WI38 (cell line): Measurements from ENCODE around the gene SCTR.

ENCODE experiments used
- H3K4me3 ChIP-seq: 2 replicates; pipeline ENCODE4 v1.5.1; 2011; ENCODE audit warnings: low read depth, mild to moderate bottlenecking, control low read depth, low read length
- CTCF ChIP-seq: IDR thresholded peaks from 2 replicates; pipeline ENCODE4 v1.5.1; 2012; ENCODE audit warnings: low read depth, mild to moderate bottlenecking, control low read depth, low read length

The SCTR gene

DNA sequence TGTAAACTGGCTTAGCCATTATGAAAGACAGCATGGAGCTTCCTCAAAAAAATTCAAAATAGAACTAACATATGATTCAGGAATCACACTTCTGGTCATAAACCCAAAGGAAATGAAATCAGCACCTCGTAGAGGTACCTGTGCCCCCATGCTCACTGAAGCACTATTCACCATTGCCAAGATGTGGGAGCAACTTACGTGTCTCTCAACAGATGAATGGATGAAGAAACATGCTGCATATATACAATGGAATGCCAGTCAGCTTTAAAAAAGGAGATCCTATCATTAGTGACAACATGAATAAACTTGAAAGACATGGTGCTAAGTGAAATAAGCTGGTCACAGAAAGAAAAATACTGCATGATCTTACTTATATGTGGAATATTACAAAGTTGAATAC, 8.2 kb downstream of the SCTR start:
- no peak for TF ChIP-seq CTCF
- no peak overlapping the region for H3K4me3 ChIP-seq

DNA sequence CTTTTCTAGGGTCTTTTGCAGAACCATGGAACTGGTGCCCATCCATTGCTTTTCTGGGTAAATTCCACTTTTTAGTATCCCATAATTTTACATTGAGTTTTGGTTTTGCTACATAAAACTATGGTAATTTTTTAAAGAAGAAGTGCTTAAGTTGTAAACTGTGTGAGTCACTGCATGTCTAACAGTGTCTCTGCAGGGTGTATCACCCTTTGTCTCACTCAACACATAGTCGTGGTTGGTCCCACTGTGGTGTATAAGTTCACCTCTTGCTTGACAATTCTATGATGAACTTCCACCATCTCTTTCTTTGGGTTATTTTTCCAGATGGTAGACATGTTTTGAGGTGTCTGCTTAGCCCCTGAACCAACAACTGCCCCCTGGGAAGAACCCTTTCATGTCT, 10.5 kb downstream of the SCTR start:
- no peak for TF ChIP-seq CTCF
- no peak overlapping the region for H3K4me3 ChIP-seq

GRCh38 chr2:119512946-119513345, 11.3 kb downstream of the SCTR start:
- H3K4me3 ChIP-seq = no peak overlapping the region
- TF ChIP-seq CTCF = no peak

GRCh38 chr2:119511989-119512388, 12.3 kb downstream of the SCTR start:
- no peak for TF ChIP-seq CTCF

DNA sequence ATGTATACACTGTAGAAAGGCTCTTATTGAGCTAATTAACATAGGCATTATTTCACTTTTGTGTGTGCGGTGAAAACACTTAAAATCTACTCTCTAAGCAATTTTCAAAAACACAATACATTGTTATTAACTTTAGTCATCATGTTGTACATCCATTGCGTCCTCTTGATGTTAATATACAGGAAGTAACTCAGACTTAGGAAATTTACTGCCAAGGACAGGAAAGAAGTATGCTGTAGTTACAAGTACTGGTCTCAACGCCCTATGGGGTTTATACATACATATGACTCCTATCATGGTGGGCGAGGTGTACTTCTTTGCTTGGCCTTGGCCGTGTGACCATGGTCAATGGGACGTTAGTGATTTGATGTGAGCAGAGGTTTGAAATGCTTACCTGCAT, 15.5 kb downstream of the SCTR start:
- no peak for TF ChIP-seq CTCF
- H3K4me3 ChIP-seq = no peak overlapping the region

More at GRCh38 chr2:119511989-119512388, 12.3 kb downstream of the SCTR start:
- H3K4me3 ChIP-seq = no peak overlapping the region

DNA sequence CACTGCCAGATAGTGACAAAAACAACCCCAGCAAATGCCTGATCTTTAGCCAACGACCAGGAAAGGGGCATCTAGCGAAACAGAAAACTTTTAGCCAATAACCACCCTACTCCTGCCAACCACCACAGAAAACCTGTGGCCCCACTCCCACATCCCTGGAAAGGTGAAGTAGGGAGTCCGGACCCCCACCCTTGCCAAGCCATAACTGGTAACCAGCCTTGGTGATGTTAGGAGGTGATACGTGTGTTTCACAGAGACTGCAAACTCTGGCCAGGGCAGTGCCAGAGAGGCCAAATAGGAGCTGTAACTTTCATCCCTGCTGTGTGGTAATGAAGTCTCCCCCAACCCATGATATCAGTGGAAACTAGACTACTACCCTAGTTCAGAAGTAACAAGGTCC, 27.6 kb downstream of the SCTR start:
- no peak for TF ChIP-seq CTCF

DNA sequence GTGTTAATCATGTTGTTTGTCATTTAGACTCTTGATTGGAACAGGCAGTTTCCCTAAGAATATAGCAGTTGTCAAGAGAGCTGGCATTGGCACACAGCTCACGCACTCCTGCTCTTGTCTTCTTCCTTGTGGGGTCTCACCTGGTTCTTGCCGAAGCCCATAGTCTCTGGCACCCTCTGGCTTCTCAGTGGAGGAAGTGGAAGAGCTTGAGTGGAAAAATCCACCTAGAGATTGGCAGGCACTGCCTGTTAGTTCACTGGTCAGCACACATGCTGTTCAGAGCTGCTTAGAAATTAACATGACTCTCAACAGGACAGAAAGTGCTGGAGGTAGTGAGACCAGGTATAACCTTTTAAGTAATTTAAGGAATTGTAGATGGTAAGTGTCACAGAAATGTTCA, 28.3 kb downstream of the SCTR start:
- H3K4me3 ChIP-seq = no peak overlapping the region
- no peak for TF ChIP-seq CTCF

More for the DNA sequence above, 27.6 kb downstream of the SCTR start:
- H3K4me3 ChIP-seq = no peak overlapping the region
